Activated naive CD8-positive, alpha-beta T cell treated with anti-CD3 and anti-CD28 coated beads, Interleukin-2, amount 10 ng/mL, durations not matched to agents 7 days and 5 days (primary cell): Measurements from ENCODE around the gene YAP1. TPM values are rescaled to one million over a fixed set of nuclear protein-coding genes. Genes with fewer than 3 reads are reported as not detected.
A peak's percentile ranks its signal among the peaks of the same experiment; 100 is the strongest.

Source experiments
- ATAC-seq: fragments of 150-1000 bp; cut with Tn5 transposase; one replicate; pipeline ENCODE4 v1.10.0; 2021; ENCODE audit warnings: low read depth, moderate library complexity
- POLR2A ChIA-PET: fragments of 350-600 bp; sonication (Branson Sonifier 250); formaldehyde crosslinking; loops from one replicate; lab custom pipeline; 2021; ENCODE audit warnings: antibody characterized with exemption; lab: Charles Lee
- DNase-seq: peaks from one replicate; pipeline ENCODE4 v3.0.0; 2021
- H3K27ac Mint-ChIP-seq: one replicate; pipeline ENCODE4 v1.8.0; 2022; ENCODE audit warnings: mild to moderate bottlenecking, mixed read lengths
- H3K27me3 Mint-ChIP-seq: one replicate; pipeline ENCODE4 v1.8.0; 2022; ENCODE audit warnings: mild to moderate bottlenecking, moderate library complexity, mixed read lengths
- H3K36me3 Mint-ChIP-seq: one replicate; pipeline ENCODE4 v1.8.0; 2021; ENCODE audit warnings: mild to moderate bottlenecking, mixed read lengths
- H3K4me1 Mint-ChIP-seq: one replicate; pipeline ENCODE4 v1.8.0; 2021; ENCODE audit warnings: mixed read lengths
- H3K4me3 Mint-ChIP-seq: one replicate; pipeline ENCODE4 v1.8.0; 2022; ENCODE audit warnings: mild to moderate bottlenecking, moderate library complexity, mixed read lengths
- H3K9me3 Mint-ChIP-seq: one replicate; pipeline ENCODE4 v1.8.0; 2021; ENCODE audit warnings: mixed read lengths
- total RNA-seq, 2 experiments: library from RNA; stranded (reverse); gene quantifications; one replicate each; pipeline ENCODE4 v1.2.3, GENCODE V29; 2021

YAP1 gene
- total RNA-seq, 2 experiments from 2014 or later: 0.11 TPM; not detected in 1

DNA sequence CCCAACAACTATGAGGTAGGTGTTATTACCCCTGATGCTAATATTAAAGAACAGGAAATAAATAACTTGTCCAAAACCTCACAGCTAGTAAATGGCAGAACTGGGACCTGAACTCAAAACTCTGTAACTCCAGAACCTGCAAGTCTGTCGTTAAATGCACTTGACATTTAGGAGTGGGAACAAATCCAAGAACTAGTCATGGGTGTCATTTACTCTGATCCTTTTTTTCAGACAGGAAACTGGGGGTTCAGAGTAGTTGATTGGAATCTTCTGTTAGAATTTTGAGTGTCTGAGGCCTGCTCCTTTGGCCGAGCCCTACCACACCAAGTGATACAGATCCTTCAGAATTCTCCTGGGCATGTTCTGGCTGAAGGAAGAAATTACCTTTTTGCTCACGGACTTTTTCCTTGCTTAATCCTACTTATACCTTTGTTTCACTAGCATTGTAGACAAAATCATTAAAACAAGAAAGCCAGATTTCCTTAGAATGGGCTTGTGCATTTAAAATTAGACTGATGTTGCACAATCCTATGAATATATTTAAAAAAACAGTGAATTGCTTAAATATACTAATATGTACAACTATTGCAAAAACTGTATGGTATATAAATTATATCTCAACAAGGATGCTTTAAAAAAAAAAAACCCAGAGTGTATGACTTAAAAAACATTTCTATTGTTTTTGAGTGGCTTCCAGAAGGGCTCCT lies 1.4 kb upstream of the YAP1 start:
- no peak for ATAC-seq
- POLR2A ChIA-PET: no interaction called here
- H3K9me3 Mint-ChIP-seq: no peaks in the 10 kb centered on the region
- no peak for DNase-seq
- peaks cover 54% of the 10 kb centered on the region for H3K27me3 Mint-ChIP-seq
- H3K4me1 Mint-ChIP-seq: peaks cover 8% of the 10 kb centered on the region
- peak overlapping the region; percentile 5 for H3K4me3 Mint-ChIP-seq
- H3K27ac Mint-ChIP-seq: no peak overlapping the region
- no peaks in the 10 kb centered on the region for H3K36me3 Mint-ChIP-seq

DNA sequence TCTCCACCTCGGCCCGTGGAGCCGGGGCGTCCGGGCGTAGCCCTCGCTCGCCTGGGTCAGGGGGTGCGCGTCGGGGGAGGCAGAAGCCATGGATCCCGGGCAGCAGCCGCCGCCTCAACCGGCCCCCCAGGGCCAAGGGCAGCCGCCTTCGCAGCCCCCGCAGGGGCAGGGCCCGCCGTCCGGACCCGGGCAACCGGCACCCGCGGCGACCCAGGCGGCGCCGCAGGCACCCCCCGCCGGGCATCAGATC lies 439 bp downstream of the YAP1 start:
- Mint-ChIP-seq H3K27ac (no peak overlapping the region), H3K4me3 (no peak overlapping the region), H3K4me1 (peaks cover 8% of the 10 kb centered on the region), H3K36me3 (no peaks in the 10 kb centered on the region), H3K27me3 (peaks cover 70% of the 10 kb centered on the region), H3K9me3 (no peaks in the 10 kb centered on the region)
- DNase-seq (no peak), ATAC-seq (peak; percentile 26)
- POLR2A ChIA-PET: no interaction called here

DNA sequence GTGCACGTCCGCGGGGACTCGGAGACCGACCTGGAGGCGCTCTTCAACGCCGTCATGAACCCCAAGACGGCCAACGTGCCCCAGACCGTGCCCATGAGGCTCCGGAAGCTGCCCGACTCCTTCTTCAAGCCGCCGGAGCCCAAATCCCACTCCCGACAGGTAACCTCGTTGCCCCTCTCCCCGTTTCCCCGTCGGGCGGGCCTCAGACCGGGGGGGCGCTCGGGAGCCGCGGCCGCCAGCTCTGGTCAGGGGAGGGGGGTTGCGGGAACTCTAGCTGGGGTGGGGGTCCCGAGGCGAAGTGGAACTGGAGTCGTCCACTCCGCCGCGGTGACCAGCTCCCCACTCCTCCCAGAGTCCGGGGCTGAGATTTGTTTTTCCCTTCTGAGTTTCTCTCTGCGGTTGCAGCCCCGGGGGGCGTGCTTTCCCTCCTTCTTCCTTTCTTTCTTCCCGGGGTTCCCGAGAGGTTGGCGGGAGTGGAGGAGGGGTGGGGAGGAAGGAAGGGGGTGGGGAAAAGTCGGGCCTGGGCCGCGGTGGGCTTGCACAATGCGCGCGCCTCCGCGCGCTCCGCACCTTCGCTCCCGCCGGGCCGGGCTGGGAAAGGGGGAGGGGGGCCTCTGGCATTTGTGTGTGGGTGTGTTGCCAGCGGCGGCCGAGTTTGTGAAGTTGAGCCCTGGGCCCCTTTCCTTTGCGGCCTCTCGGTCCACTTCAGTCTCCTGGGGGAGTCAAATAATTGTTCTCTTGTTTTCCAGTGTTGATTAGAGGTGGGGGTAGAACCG lies 952 bp downstream of the YAP1 start:
- H3K36me3 Mint-ChIP-seq: no peaks in the 10 kb centered on the region
- ATAC-seq: peak; percentile 14
- peaks cover 74% of the 10 kb centered on the region for H3K27me3 Mint-ChIP-seq
- peak; percentile 45 for DNase-seq
- H3K27ac Mint-ChIP-seq: no peak overlapping the region
- H3K4me3 Mint-ChIP-seq: peak overlapping the region; percentile 70
- POLR2A ChIA-PET: no interaction called here
- peaks cover 8% of the 10 kb centered on the region for H3K4me1 Mint-ChIP-seq
- H3K9me3 Mint-ChIP-seq: no peaks in the 10 kb centered on the region

DNA sequence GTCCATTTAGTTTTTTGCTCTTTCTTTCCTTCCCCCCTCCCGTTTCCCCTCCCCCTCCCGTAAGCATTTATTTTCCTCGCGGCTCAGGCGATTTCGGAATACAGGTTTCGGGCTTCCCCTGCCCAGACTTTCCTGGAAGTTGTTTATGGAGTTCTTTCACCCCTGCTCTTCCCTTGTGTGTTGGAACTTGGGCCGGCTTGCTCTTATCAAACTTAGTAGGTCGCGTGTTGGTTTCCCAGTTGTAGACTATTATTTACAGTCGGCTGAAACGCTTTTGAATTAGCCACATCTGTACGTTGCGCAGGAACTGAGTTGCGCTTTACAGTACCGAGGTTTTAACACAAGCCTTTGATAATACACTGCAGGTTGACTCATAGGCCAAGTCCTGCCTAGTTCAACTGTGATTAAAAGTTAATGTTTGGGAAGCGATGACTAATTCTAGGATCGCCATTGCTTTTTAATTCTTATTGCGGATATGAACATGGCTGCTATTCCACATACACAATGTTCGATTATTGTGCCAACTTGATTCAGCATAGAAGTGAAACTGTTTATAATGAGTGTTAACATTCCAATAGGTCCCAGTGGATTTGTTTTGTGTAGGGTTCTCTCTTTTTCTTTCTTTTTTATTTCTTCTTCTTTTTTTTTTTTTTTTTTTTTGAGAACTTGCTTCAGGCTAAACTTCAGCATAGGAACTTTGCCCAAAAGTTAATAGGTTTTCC lies 1.7 kb downstream of the YAP1 start:
- Mint-ChIP-seq H3K4me1 (peaks cover 8% of the 10 kb centered on the region), H3K27ac (no peak overlapping the region), H3K36me3 (no peaks in the 10 kb centered on the region), H3K27me3 (peaks cover 79% of the 10 kb centered on the region), H3K9me3 (no peaks in the 10 kb centered on the region), H3K4me3 (peak overlapping the region; percentile 70)
- POLR2A ChIA-PET: no interaction called here
- no peak for ATAC-seq
- DNase-seq: no peak

DNA sequence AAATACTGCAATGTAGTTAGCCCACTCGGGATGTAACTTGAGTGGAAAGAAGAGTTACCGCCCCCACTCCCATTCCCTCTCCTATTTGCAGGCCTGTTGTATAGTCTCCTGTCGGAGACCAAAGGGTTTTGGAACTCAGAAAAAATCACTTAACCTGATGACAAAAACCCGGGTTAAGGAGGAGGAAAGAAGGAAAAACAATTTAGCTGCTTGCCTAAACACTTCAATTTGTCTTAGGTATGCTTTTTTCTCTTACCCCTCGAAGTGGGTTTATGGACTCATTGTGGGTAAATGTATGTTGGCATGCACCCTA lies 2.2 kb downstream of the YAP1 start:
- DNase-seq (no peak), ATAC-seq (no peak)
- H3K9me3 Mint-ChIP-seq: no peaks in the 10 kb centered on the region
- POLR2A ChIA-PET: no interaction called here
- H3K4me3 Mint-ChIP-seq: no peak overlapping the region
- H3K4me1 Mint-ChIP-seq: peaks cover 8% of the 10 kb centered on the region
- no peaks in the 10 kb centered on the region for H3K36me3 Mint-ChIP-seq
- H3K27ac Mint-ChIP-seq: no peak overlapping the region
- H3K27me3 Mint-ChIP-seq: peaks cover 83% of the 10 kb centered on the region

DNA sequence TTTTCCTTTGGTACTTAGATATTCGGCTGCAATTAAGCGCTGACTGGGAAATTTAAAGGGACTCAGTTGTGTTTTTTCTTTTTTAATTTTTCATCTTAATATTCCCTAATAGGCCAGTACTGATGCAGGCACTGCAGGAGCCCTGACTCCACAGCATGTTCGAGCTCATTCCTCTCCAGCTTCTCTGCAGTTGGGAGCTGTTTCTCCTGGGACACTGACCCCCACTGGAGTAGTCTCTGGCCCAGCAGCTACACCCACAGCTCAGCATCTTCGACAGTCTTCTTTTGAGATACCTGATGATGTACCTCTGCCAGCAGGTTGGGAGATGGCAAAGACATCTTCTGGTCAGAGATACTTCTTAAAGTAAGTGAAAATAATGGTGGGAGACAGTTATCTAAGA lies 3.8 kb downstream of the YAP1 start:
- no peak overlapping the region for H3K27ac Mint-ChIP-seq
- POLR2A ChIA-PET: no interaction called here
- ATAC-seq: no peak

DNA sequence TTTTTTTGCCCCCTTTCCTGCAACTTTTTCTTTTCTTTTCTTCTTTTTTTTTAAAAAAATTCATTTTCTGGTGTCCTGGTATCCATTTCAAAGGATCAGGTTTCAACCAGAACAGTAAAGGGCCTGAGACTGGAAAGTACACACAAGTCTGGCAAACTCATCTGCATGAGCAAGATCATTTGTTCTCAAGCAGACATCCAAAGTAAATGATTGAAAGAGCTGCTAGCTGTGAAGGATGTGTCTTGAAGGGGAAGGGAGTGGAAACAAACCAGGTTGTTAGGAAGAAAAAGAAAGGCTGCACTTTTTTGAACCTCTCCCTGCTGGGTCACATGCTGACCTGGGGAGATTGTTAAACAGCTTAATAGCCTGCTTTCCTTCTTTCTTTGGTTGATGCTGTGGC lies 5.3 kb downstream of the YAP1 start:
- H3K36me3 Mint-ChIP-seq: no peaks in the 10 kb centered on the region
- no peak overlapping the region for H3K27ac Mint-ChIP-seq
- no peak for DNase-seq
- POLR2A ChIA-PET: no interaction called here
- ATAC-seq: no peak
- H3K27me3 Mint-ChIP-seq: peaks cover 71% of the 10 kb centered on the region
- no peak overlapping the region for H3K4me3 Mint-ChIP-seq
- H3K4me1 Mint-ChIP-seq: peaks cover 6% of the 10 kb centered on the region
- no peaks in the 10 kb centered on the region for H3K9me3 Mint-ChIP-seq

More for the DNA sequence above, 3.8 kb downstream of the YAP1 start:
- Mint-ChIP-seq H3K9me3 (no peaks in the 10 kb centered on the region), H3K4me1 (peaks cover 10% of the 10 kb centered on the region), H3K36me3 (no peaks in the 10 kb centered on the region), H3K27me3 (peaks cover 76% of the 10 kb centered on the region), H3K4me3 (no peak overlapping the region)
- DNase-seq: no peak

DNA sequence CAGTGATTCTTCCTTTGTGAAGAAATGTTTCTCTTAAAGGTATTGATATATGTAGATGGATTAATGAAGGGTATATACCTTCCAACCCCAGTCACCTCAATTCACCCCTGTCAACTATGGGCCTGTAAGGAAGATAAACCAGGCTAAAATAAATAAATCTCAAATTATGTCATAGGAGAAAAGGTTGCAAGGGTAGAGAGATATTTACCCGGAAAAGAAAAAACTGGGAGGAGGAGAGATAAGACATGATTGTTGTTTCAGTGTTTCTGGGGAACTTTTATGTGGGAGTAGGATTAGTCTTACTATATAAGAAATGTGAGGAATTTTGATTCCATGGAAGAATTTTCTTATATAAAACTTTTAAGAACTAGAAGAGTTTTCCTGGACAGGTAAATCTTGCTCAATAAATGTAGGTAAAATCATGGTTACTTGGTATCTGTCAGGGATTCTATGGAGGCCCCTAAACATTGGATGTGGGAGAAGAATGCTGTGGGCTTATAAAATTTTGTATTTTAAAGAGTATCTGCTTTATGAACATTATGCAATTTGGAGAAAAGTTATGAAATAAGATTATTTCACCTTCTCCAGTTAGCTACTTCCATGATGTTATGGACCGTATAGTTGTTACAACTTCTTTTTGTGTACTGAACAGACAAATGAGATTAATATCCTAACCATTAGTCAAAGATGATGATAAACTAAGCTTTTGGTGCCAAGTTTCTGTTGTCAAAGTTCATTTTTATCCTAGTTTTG lies 6.4 kb downstream of the YAP1 start:
- H3K36me3 Mint-ChIP-seq: no peaks in the 10 kb centered on the region
- no peak overlapping the region for H3K4me3 Mint-ChIP-seq
- peaks cover 5% of the 10 kb centered on the region for H3K4me1 Mint-ChIP-seq
- ATAC-seq (no peak), DNase-seq (no peak)
- peaks cover 70% of the 10 kb centered on the region for H3K27me3 Mint-ChIP-seq
- no peaks in the 10 kb centered on the region for H3K9me3 Mint-ChIP-seq
- no peak overlapping the region for H3K27ac Mint-ChIP-seq
- POLR2A ChIA-PET: no interaction called here

DNA sequence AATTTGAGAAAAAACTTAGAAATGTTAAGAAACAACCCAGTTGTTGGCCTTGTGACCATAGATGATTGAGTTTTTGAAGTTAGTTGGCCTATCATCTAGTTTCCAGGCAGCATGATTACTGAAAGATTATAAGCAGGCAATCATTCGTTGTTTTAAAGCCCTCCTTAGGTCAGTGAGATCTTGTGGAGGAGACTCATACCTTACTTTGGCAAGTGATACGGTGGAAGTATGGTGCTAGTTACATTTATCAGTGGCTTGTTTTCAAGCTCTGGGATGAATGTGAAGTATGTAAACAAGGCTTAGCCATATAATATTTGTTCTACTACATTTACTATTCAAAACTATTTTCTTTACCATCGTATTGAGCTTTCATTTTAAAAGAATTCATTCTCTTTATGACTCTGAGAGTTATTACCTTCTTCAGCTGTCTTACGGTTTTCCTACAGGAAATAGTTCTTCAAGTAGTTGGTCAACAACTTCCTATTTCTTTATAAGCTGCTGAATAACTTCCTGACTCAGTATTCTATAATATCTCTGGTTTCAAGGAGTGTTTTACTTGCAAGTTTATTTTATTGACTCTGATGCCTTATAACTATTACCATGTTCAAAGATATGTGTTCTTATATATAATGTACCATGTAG lies 7.3 kb downstream of the YAP1 start:
- POLR2A ChIA-PET: no interaction called here
- DNase-seq (no peak), ATAC-seq (no peak)
- Mint-ChIP-seq H3K4me3 (no peak overlapping the region), H3K36me3 (no peaks in the 10 kb centered on the region), H3K9me3 (no peaks in the 10 kb centered on the region), H3K4me1 (peaks cover 2% of the 10 kb centered on the region), H3K27me3 (peaks cover 60% of the 10 kb centered on the region), H3K27ac (no peak overlapping the region)

DNA sequence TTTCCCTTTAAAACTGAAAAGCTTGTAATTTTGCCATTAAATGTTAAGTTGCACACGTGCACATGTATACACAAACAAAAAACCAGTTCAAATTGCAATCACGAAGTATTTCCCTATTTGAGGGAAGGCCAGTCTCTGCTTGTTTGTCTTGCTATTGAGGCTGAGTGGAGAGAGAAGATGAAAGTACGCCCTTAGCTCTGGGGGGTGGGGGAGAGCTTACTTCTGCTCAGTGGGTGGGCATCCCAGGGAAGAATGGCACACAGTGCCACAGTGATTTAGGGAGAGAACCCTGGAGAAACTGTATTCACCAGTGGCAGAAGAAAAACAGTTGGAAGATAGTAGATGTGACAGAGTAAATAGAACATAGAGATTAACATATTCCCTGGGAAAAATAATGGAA lies 8.7 kb downstream of the YAP1 start:
- POLR2A ChIA-PET: no interaction called here
- DNase-seq: no peak
- Mint-ChIP-seq H3K27me3 (peaks cover 49% of the 10 kb centered on the region), H3K4me1 (peaks cover 2% of the 10 kb centered on the region), H3K4me3 (no peak overlapping the region), H3K36me3 (no peaks in the 10 kb centered on the region), H3K9me3 (no peaks in the 10 kb centered on the region), H3K27ac (no peak overlapping the region)
- no peak for ATAC-seq

DNA sequence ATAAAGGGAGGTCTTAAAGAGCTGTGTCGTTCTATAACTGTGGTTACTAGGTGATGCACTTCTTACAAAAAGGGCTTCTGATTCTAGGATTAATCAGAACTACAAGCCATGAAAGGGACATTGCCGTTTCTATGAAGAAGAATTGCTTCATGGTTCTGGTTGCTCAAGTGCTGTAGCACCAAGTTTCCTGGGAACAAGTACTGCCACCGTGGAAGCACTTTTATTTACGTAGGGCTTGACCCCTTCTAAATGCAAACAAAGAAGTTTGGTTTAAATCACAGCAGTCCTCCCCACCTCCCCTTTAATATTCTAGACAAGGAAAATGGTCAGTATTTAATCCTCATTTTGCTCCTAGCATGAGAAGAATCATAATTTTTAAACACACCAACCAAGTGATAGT lies 9.8 kb downstream of the YAP1 start:
- POLR2A ChIA-PET: no interaction called here
- Mint-ChIP-seq H3K27me3 (peaks cover 43% of the 10 kb centered on the region), H3K4me3 (no peak overlapping the region), H3K4me1 (peaks cover 2% of the 10 kb centered on the region), H3K27ac (no peak overlapping the region), H3K9me3 (no peaks in the 10 kb centered on the region), H3K36me3 (no peaks in the 10 kb centered on the region)
- DNase-seq (no peak), ATAC-seq (no peak)

DNA sequence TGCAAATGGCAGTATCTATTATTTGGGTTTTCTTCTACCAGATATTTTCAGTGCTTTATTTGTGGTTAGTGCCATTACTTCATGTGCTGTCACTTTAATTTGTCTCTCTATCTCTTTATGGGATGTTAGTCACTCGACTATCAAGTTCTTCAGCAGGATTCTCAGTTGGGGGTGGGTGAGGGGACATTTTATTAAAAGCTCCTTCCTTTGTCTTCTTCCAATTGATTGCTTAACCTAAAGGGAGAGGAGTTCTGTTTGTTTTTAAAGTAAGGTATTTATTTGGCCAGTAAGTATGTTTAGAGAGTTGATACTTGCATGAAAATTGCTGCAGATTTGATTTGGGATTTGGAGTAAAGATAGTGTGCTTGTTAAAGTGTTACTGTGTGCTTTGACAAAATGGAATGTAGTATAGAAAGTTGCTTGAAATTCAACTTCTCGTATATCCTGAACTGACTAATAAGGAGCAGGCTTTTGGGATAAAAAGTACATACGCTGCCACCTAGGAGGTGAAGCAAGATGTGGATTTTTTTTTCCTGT lies 10.3 kb downstream of the YAP1 start:
- POLR2A ChIA-PET: no interaction called here
- DNase-seq (no peak), ATAC-seq (no peak)
- no peaks in the 10 kb centered on the region for H3K9me3 Mint-ChIP-seq
- H3K27ac Mint-ChIP-seq: no peak overlapping the region
- peaks cover 38% of the 10 kb centered on the region for H3K27me3 Mint-ChIP-seq
- no peaks in the 10 kb centered on the region for H3K36me3 Mint-ChIP-seq
- no peak overlapping the region for H3K4me3 Mint-ChIP-seq
- H3K4me1 Mint-ChIP-seq: peaks cover 2% of the 10 kb centered on the region

DNA sequence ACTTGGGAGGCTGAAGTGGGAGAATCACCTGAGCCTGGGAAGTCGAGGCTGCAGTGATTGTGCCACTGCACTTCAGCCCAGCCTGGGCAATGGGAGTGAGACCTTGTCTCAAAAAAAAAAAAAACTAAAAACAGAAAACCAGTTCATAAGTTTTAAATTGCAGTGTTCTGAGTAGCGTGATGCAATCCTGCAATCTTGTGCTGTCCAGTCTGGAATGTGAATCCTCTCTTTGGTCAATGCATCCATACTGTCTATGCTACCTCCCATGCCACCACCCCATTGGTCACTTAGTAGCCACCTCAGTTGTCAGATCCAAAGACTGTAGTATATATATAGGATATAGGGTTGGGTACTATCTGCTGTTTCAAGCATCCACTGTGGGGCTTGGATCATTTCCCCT lies 11.1 kb downstream of the YAP1 start:
- Mint-ChIP-seq H3K9me3 (no peaks in the 10 kb centered on the region), H3K4me3 (no peak overlapping the region), H3K27me3 (peaks cover 30% of the 10 kb centered on the region), H3K36me3 (no peaks in the 10 kb centered on the region), H3K4me1 (peaks cover 2% of the 10 kb centered on the region), H3K27ac (no peak overlapping the region)
- DNase-seq (no peak), ATAC-seq (no peak)
- POLR2A ChIA-PET: no interaction called here
